Esophagus muscularis mucosa (tissue), 4 donors: Measurements from ENCODE around the gene SYTL2. TPM values are rescaled to one million over a fixed set of nuclear protein-coding genes. Genes with fewer than 3 reads are reported as not detected.

Experiments
- DNase-seq: peaks from one replicate; pipeline ENCODE4 v3.0.0-alpha.2; 2017; ENCODE audit errors: extremely low spot score
- H3K27ac ChIP-seq, 4 donors: fragments of 200-600 bp; sonication (generic); replicated peaks in 1 of 4; 1 replicate in 3 of 4; 2 replicates in 1 of 4; pipeline ENCODE4 v1.5.1; 2016 to 2019; ENCODE audit warnings: mild to moderate bottlenecking in 1 of 4
- H3K27me3 ChIP-seq, 4 donors: fragments of 200-600 bp; sonication (generic); one replicate each; pipeline versions ENCODE4 v1.5.1 to v1.6.0; 2016 to 2019
- H3K36me3 ChIP-seq, 4 donors: fragments of 200-600 bp; sonication (generic); one replicate each; pipeline ENCODE4 v1.5.1; 2016 to 2019
- H3K4me1 ChIP-seq, 4 donors: fragments of 200-600 bp; sonication (generic); one replicate each; pipeline ENCODE4 v1.5.1; 2016 to 2019
- H3K4me3 ChIP-seq, 4 donors: fragments of 200-600 bp; sonication (generic); 1 replicate in 2 of 4; 2 replicates in 2 of 4; pipeline ENCODE4 v1.5.1; 2016 to 2019; ENCODE audit warnings: mild to moderate bottlenecking in 4 of 4, moderate library complexity in 1 of 4
- H3K9me3 ChIP-seq, 4 donors: fragments of 200-600 bp; sonication (generic); 1 replicate in 3 of 4; 2 replicates in 1 of 4; pipeline ENCODE4 v1.5.1; 2016 to 2019
- CTCF ChIP-seq, 3 experiments: fragments of 200-600 bp in 2 of 3; fragments of 450-650 bp in 1 of 3; sonication (generic) in 2 of 3; IDR thresholded peaks; one replicate each; pipeline ENCODE4 v1.5.1; 2017 to 2019; ENCODE audit warnings: antibody characterized with exemption in 3 of 3, mild to moderate bottlenecking in 2 of 3, moderate library complexity in 1 of 3
- EP300 ChIP-seq: sonication (generic); formaldehyde crosslinking; IDR thresholded peaks from one replicate; pipeline ENCODE4 v1.6.1; 2017; ENCODE audit warnings: antibody characterized with exemption
- POLR2A ChIP-seq: fragments of 450-650 bp; IDR thresholded peaks from one replicate; pipeline ENCODE4 v1.6.1; 2017; ENCODE audit warnings: antibody characterized with exemption, moderate library complexity, mild to moderate bottlenecking, low read depth
- POLR2AphosphoS5 ChIP-seq, 2 donors: sonication (generic); formaldehyde crosslinking; IDR thresholded peaks; one replicate each; pipeline ENCODE4 v1.6.1; 2017; ENCODE audit warnings: antibody characterized with exemption in 2 of 2
- WGBS: methylation state at CpG from one replicate; pipeline ENCODE4 v1.1.5; 2018; 5-methylcytosine and 5-hydroxymethylcytosine counted together
- intact Hi-C: fragments of 100-400 bp; cut with DNase I; formaldehyde crosslinking; loops from one replicate; pipeline ENCODE4 v1.15.1; 2023
- total RNA-seq, 4 donors: library from RNA; depleted of rRNA; stranded (reverse); fragments of >200 nt; gene quantifications; one replicate each; pipeline versions ENCODE4 v1.1.0 to v1.2.1, GENCODE V29; 2016

SYTL2 gene
- total RNA-seq, 4 donors from 2014 or later: 7.1 to 10.4 (median 8.8) TPM

GRCh38 chr11:85748455-85748891 lies 62.5 kb downstream of the SYTL2 start:
- Histone ChIP-seq H3K9me3 (no peaks in the 10 kb centered on the region), H3K27ac (no peak overlapping the region), H3K4me3 (no peak overlapping the region), H3K36me3 (no peaks in the 10 kb centered on the region), H3K4me1 (no peaks in the 10 kb centered on the region), H3K27me3 (no peaks in the 10 kb centered on the region)
- intact Hi-C loops: no loop called here
- 67% methylated on average over 6 of the region's 6 CpGs for WGBS
- TF ChIP-seq CTCF (IDR thresholded peaks at IDR 0.05): no peak
- no peak for TF ChIP-seq POLR2A
- no peak for DNase-seq

DNA sequence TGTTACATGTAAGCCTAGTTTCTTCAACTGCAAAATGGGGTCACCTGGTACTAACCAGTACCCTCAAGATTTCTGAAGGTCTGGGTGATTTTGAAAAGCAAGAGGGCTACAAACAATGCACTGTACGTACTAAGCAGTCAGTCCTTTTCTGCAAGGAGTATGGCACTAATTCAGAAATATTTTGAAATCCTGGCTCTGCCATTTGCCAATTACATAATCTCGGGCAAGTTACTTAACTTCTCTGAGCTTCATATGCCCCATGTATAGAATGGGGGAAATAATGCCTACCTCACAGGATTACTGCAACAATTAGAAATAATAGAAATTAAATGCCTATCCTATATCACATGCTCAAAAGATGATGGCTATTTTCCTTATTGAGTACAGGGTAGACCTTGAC lies 64.3 kb downstream of the SYTL2 start:
- Histone ChIP-seq H3K4me3 (no peak overlapping the region), H3K36me3 (no peaks in the 10 kb centered on the region), H3K27ac (no peak overlapping the region), H3K4me1 (no peaks in the 10 kb centered on the region), H3K9me3 (no peaks in the 10 kb centered on the region), H3K27me3 (no peaks in the 10 kb centered on the region)
- TF ChIP-seq EP300: no peak
- TF ChIP-seq POLR2A: no peak
- TF ChIP-seq CTCF (IDR thresholded peaks at IDR 0.05): no peak
- TF ChIP-seq POLR2AphosphoS5 (IDR thresholded peaks at IDR 0.05): no peak
- DNase-seq: no peak
- WGBS: 67% methylated on average over 2 of the region's 2 CpGs
- intact Hi-C loops: no loop called here

- peak; percentile 87 for DNase-seq
- intact Hi-C loops: no loop called here
- WGBS: 78% methylated on average over 3 of the region's 3 CpGs
- Histone ChIP-seq H3K9me3 (no peaks in the 10 kb centered on the region), H3K27me3 (no peaks in the 10 kb centered on the region), H3K27ac (no peak overlapping the region), H3K4me1 (peaks cover 0 to 2% (median 0%) of the 10 kb centered on the region in 4 donors), H3K4me3 (no peak overlapping the region), H3K36me3 (no peaks in the 10 kb centered on the region)
- TF ChIP-seq POLR2A (no peak), POLR2AphosphoS5 (IDR thresholded peaks at IDR 0.05) (no peak), CTCF (IDR thresholded peaks at IDR 0.05) (no peak), EP300 (no peak)
These were observed 65.3 kb downstream of the SYTL2 start for GRCh38 chr11:85745626-85746025.

GRCh38 chr11:85742873-85743275 lies 68.1 kb downstream of the SYTL2 start:
- TF ChIP-seq CTCF (IDR thresholded peaks at IDR 0.05): no peak
- no peak for TF ChIP-seq EP300
- no peak for TF ChIP-seq POLR2AphosphoS5 (IDR thresholded peaks at IDR 0.05)
- no peak for TF ChIP-seq POLR2A
- no peaks in the 10 kb centered on the region for H3K27me3 ChIP-seq
- no peak overlapping the region for H3K4me3 ChIP-seq
- H3K9me3 ChIP-seq: no peaks in the 10 kb centered on the region
- no peak overlapping the region for H3K27ac ChIP-seq
- 69% methylated on average over 1 of the region's 1 CpG for WGBS
- H3K36me3 ChIP-seq: no peaks in the 10 kb centered on the region
- intact Hi-C loops: no loop called here
- DNase-seq: peak; percentile 42
- H3K4me1 ChIP-seq: peaks cover 0 to 2% (median 0%) of the 10 kb centered on the region in 4 donors

DNA sequence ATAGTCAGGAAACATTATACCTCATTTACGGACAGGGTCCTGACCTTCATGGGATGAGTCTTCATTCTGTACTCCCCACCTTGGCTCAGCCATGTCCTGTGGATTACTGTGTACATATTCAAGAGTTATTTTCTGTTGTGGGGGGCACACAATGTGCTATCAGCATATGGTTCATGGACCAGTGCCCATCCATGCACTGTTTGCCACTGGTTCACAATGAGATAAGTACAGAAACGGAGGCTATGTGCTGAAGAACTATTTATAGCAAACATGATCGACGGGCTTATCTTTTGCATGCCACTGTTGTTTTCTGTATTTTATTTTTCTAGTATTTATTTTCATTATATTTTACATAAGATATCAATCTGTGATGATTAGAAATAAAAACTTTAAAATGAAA lies 68.6 kb downstream of the SYTL2 start:
- H3K36me3 ChIP-seq: no peaks in the 10 kb centered on the region
- no peak for TF ChIP-seq POLR2A
- H3K4me1 ChIP-seq: peaks cover 0 to 2% (median 0%) of the 10 kb centered on the region in 4 donors
- no peaks in the 10 kb centered on the region for H3K9me3 ChIP-seq
- H3K27ac ChIP-seq: no peak overlapping the region
- H3K27me3 ChIP-seq: no peaks in the 10 kb centered on the region
- intact Hi-C loops: no loop called here
- DNase-seq: peak; percentile 21
- H3K4me3 ChIP-seq: no peak overlapping the region
- 88% methylated on average over 4 of the region's 4 CpGs for WGBS
